RWPE1 (cell line): ENCODE data around the gene OBP2A.

Experiments
- CTCF ChIA-PET: fragments of 350-600 bp; sonication (Branson Sonifier 250); formaldehyde crosslinking; extraction: SDS; loops from one replicate; lab custom pipeline; 2021; lab: Yijun Ruan, JAX
- POLR2A ChIA-PET: fragments of 400-600 bp; formaldehyde crosslinking; extraction: SDS; loops from one replicate; lab custom pipeline; 2020; ENCODE audit warnings: antibody characterized with exemption; ENCODE audit not compliant: low non-redundant PET; lab: Yijun Ruan, JAX
- DNase-seq: peaks from one replicate; pipeline ENCODE4 v3.0.0; 2012; ENCODE audit warnings: low spot score
- H3K27ac ChIP-seq: fragments of 450-650 bp; 2 replicates; pipeline ENCODE4 v1.5.1; 2017
- TF ChIP-seq, protein P1 (sequence below): fragments of 450-650 bp; conservative IDR thresholded peaks from 2 replicates; pipeline ENCODE4 v1.5.1; 2017; ENCODE audit warnings: low read depth, mild to moderate bottlenecking

Gene OBP2A

DNA sequence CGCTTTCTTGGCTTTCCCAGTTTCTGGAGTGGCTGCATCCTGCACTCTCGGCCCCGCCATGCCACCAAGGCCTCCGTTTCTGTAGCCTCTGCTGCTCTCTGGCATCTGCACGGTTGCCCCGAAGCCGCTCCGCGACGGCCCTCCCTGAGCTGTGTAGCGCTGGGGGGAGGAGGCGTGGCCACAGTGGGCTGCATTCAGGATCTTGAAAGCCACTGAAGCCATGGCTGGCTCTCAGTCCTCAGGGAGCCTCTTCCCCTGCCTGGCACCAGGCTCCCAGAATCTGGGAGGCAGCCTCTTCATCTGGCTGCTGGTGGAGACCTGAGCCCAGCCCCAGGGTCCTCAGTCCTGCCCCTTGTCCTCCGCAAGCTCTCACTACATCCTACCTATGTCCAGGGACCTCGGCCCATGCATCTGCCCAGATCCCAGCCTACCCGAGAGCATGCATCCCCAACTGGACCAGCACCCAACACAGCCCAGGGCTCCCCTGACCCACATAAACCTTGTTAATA, 40.7 kb downstream of the OBP2A start:
- no peak overlapping the region for H3K27ac ChIP-seq
- DNase-seq = no peak
- POLR2A ChIA-PET = no interaction called here
- CTCF ChIA-PET = no interaction called here
- TF ChIP-seq, protein P1, sequence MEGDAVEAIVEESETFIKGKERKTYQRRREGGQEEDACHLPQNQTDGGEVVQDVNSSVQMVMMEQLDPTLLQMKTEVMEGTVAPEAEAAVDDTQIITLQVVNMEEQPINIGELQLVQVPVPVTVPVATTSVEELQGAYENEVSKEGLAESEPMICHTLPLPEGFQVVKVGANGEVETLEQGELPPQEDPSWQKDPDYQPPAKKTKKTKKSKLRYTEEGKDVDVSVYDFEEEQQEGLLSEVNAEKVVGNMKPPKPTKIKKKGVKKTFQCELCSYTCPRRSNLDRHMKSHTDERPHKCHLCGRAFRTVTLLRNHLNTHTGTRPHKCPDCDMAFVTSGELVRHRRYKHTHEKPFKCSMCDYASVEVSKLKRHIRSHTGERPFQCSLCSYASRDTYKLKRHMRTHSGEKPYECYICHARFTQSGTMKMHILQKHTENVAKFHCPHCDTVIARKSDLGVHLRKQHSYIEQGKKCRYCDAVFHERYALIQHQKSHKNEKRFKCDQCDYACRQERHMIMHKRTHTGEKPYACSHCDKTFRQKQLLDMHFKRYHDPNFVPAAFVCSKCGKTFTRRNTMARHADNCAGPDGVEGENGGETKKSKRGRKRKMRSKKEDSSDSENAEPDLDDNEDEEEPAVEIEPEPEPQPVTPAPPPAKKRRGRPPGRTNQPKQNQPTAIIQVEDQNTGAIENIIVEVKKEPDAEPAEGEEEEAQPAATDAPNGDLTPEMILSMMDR = no peak

GRCh38 chr9:135587658-135588057, 41.7 kb downstream of the OBP2A start:
- DNase-seq = peak; percentile 41
- ChIA-PET CTCF (no interaction called here), POLR2A (no interaction called here)
- TF ChIP-seq, protein P1 = no peak
- no peak overlapping the region for H3K27ac ChIP-seq

DNA sequence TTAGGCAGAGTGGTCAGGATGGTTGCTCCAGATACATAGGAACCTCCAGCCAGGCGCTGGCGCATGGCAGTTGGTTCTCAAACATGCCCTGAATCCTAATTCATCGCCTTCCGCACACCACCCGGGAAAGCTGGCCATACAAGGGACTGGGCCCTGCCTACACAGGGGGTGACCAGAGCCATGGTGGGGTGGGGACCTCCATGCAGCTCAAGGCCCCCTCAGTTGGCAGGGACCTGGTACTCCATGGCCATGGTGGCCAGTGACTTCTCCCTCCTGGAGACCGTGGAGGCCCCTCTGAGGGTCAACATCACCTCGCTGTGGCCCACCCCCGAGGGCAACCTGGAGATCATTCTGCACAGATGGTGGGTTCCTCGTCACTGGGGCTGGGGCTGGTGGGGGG, 42.4 kb downstream of the OBP2A start:
- CTCF ChIA-PET = no interaction called here
- DNase-seq = no peak
- POLR2A ChIA-PET = no interaction called here
- no peak overlapping the region for H3K27ac ChIP-seq
- TF ChIP-seq, protein P1 = no peak

- H3K27ac ChIP-seq = no peak overlapping the region
- TF ChIP-seq, protein P1 = no peak
- no peak for DNase-seq
- ChIA-PET POLR2A (no interaction called here), CTCF (interaction anchor here (1.0 kb wide), 1 partner anchor 14 kb away, joined by 4 read pairs; no protein-coding TSS in a partner anchor)
These were observed 43.1 kb downstream of the OBP2A start for GRCh38 chr9:135588886-135589595.

DNA sequence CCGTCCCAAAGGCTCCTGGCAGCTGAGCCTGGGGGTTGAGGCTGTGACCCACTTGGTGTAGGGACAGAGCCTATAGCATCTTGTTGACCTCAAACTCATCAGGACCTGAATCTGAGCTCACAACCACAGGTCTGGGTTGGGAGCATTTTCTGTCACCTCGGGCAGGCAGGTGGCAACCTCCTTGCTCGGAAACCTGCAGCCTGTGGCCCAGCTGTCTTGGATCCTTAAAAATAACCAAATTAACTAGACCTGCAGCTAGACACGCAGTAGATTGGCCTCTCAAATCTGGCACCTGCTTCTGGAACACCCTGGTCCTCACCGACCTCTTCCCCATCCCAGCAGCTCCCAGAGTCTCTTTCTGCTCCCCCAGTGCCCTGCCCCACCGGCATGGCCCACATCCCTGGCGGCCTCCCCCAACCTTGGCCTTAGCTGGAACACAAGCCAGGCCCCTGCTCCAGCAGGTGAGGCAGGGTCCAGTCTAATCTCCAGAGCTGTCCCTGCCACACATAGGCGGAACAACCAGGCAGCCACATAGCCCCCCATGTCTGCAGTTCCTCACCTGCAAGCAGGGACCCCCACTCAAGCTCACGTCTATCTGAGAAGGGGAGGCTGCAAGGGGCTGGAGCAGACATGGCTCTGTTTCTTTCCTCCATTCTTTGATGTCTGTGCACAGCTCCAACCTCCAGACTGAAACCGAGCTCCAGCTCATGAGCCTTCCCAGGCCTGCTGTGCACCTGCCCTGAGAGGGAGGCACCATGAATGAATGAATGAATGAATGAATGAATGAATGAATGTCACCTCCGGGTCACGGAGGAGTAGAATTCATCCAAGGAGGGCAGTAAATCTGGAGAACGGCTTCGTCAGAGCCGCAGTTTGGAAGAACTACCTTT, 43.9 kb downstream of the OBP2A start:
- TF ChIP-seq, protein P1 = no peak
- H3K27ac ChIP-seq = no peak overlapping the region
- CTCF ChIA-PET = interaction anchor here (1.0 kb wide), 1 partner anchor 13 kb away, joined by 4 read pairs; no protein-coding TSS in a partner anchor
- no peak for DNase-seq
- POLR2A ChIA-PET = interaction anchor here (0.5 kb wide), 1 partner anchor 367 kb away, joined by 3 read pairs; no protein-coding TSS in a partner anchor

GRCh38 chr9:135590486-135591079, 44.7 kb downstream of the OBP2A start:
- no peak overlapping the region for H3K27ac ChIP-seq
- ChIA-PET POLR2A (no interaction called here), CTCF (no interaction called here)
- DNase-seq = no peak
- TF ChIP-seq, protein P1 = no peak
